Measurements from ENCODE around the gene GJB3. TPM values are rescaled to one million over a fixed set of nuclear protein-coding genes. Genes with fewer than 3 reads are reported as not detected.

GJB3 gene
- total and polyA plus RNA-seq, 10 of the 15 experiments (the other 5 are each of a cell fraction or from before 2014, with no cell fraction given), result not detected

GRCh38 chr1:34792868-34793727 lies 12.1 kb downstream of the GJB3 start, which contains the start of gene GJA4 (continued):
- no peak for TF ChIP-seq ZNF592 (IDR thresholded peaks at IDR 0.05)
- no peak for TF ChIP-seq NFIC (IDR thresholded peaks at IDR 0.05; ENCODE audit: low read depth, low read length)
- TF ChIP-seq EP300 (IDR thresholded peaks at IDR 0.05; ENCODE audit: borderline replicate concordance in 1 of 2, control insufficient read depth in 1 of 2, low read depth in 2 of 2, low read length in 2 of 2), result no peak
- TF ChIP-seq CBX5 (IDR thresholded peaks at IDR 0.05; ENCODE audit: low read depth), result no peak
- no peak for TF ChIP-seq PML (IDR thresholded peaks at IDR 0.05; ENCODE audit: low read length)
- no peak for TF ChIP-seq NFXL1 (IDR thresholded peaks at IDR 0.05; ENCODE audit: borderline replicate concordance)
- TF ChIP-seq EZH2 (IDR thresholded peaks at IDR 0.05; ENCODE audit: borderline replicate concordance, control insufficient read depth, low read depth, low read length), result no peak
- no peak for TF ChIP-seq MTA2 (IDR thresholded peaks at IDR 0.05; ENCODE audit: low read depth)
- no peak for TF ChIP-seq HCFC1 (IDR thresholded peaks at IDR 0.05; ENCODE audit: low read length)
- TF ChIP-seq ZNF384 (IDR thresholded peaks at IDR 0.05; ENCODE audit: borderline replicate concordance, low read depth, low read length), result no peak
- no peak for TF ChIP-seq BCL11A (IDR thresholded peaks at IDR 0.05; ENCODE audit: low read depth, low read length)
